SK-N-SH (cell line): ENCODE measurements around the gene LAGE3.

ENCODE experiments used
- ELF1 ChIP-seq: IDR thresholded peaks from 2 replicates; pipeline ENCODE4 v1.4.0; 2012
- FOXM1 ChIP-seq: IDR thresholded peaks from 2 replicates; pipeline ENCODE4 v1.4.0; 2012; ENCODE audit warnings: low read depth, mild to moderate bottlenecking
- SIN3A ChIP-seq: IDR thresholded peaks from 2 replicates; pipeline ENCODE4 v1.6.1; 2012; ENCODE audit warnings: low read depth, mild to moderate bottlenecking, low read length, moderate library complexity, borderline replicate concordance
- TAF1 ChIP-seq: IDR thresholded peaks from 2 replicates; pipeline ENCODE4 v1.6.1; 2012; ENCODE audit warnings: low read depth, mild to moderate bottlenecking, low read length, moderate library complexity, borderline replicate concordance
- TF ChIP-seq, protein P1 (sequence below): fragments of 200-600 bp; sonication (generic); IDR thresholded peaks from 2 replicates; pipeline ENCODE4 v1.6.1; 2017; ENCODE audit warnings: antibody characterized with exemption, mild to moderate bottlenecking, moderate library complexity
- TF ChIP-seq, protein P2 (sequence below): fragments of 150-350 bp; IDR thresholded peaks from 2 replicates; pipeline ENCODE4 v1.6.1; 2017; ENCODE audit warnings: antibody characterized with exemption, low read length, low read depth, borderline replicate concordance

DNA sequence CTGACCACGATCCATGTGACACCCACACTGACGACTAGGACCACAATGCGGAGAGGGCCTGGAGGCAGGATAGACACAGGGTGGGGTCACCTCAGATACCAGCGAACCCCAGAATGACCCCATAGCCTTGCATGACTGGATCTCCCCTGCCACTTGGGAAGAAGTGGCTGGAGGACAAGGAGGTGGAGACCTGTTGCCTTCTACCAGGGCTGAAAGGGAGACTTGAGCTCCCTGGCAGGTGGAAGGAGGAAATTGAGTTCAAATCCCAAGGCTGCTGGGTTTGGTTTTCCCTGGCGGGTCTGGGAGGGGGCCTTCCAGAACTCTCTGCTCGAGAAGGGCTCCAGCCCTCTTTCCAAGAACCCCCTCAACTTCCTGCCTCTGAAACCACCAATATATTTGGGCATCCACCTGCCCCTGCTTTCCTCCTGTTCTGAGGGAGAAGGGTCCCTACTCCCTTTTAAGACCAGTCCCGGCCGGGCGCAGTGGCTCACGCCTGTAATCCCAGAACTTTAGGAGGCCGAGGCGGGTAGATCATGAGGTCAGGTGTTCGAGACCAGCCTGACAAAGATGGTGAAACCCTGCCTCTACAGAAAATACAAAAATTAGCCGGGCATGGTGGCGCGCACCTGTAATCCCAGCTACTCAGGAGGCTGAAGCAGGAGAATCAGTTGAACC, 33.9 kb upstream of the LAGE3 start:
- TF ChIP-seq FOXM1, result no peak
- TF ChIP-seq, protein P1, sequence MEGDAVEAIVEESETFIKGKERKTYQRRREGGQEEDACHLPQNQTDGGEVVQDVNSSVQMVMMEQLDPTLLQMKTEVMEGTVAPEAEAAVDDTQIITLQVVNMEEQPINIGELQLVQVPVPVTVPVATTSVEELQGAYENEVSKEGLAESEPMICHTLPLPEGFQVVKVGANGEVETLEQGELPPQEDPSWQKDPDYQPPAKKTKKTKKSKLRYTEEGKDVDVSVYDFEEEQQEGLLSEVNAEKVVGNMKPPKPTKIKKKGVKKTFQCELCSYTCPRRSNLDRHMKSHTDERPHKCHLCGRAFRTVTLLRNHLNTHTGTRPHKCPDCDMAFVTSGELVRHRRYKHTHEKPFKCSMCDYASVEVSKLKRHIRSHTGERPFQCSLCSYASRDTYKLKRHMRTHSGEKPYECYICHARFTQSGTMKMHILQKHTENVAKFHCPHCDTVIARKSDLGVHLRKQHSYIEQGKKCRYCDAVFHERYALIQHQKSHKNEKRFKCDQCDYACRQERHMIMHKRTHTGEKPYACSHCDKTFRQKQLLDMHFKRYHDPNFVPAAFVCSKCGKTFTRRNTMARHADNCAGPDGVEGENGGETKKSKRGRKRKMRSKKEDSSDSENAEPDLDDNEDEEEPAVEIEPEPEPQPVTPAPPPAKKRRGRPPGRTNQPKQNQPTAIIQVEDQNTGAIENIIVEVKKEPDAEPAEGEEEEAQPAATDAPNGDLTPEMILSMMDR, result no peak
- TF ChIP-seq SIN3A, result no peak
- TF ChIP-seq, protein P2, sequence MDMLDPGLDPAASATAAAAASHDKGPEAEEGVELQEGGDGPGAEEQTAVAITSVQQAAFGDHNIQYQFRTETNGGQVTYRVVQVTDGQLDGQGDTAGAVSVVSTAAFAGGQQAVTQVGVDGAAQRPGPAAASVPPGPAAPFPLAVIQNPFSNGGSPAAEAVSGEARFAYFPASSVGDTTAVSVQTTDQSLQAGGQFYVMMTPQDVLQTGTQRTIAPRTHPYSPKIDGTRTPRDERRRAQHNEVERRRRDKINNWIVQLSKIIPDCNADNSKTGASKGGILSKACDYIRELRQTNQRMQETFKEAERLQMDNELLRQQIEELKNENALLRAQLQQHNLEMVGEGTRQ, result no peak
- TF ChIP-seq ELF1, result no peak
- TF ChIP-seq TAF1, result no peak
